ENCODE data around the gene PLOD2. TPM values are rescaled to one million over a fixed set of nuclear protein-coding genes. Genes with fewer than 3 reads are reported as not detected.

Gene PLOD2
- total and polyA plus RNA-seq, 2 of the 8 experiments (the other 6 are each of a cell fraction or from before 2014, with no cell fraction given), result 4.0 to 28.7 TPM

- no peak overlapping the region for H3K56ac ChIP-seq (replicated peaks; ENCODE audit: insufficient read length, low read depth, low read length)
- FAIRE-seq (no peak), DNase-seq (ENCODE audit: low read depth in 1 of 2, low spot score in 2 of 2) (no peak)
- H2BK20ac ChIP-seq (ENCODE audit: low read length), result no peak overlapping the region
- H2BK12ac ChIP-seq (ENCODE audit: low read depth, low read length), result no peak overlapping the region
- 0 out of 7 replicates have a peak, but pooled peaks cover 0 to 2% (median 0%) of the 10 kb centered on the region in 4 experiments for H3K4me1 ChIP-seq (replicated peaks in 1 of 4; ENCODE audit: control insufficient read depth in 3 of 4, insufficient read depth in 4 of 4, low read length in 3 of 4)
- H3K4ac ChIP-seq (replicated peaks; ENCODE audit: insufficient read length, low read depth, low read length), result no peak overlapping the region
- no peak overlapping the region for H3K18ac ChIP-seq (ENCODE audit: extremely low read depth, low read length)
- no peak overlapping the region for H2AK5ac ChIP-seq (ENCODE audit: low read depth, low read length)
- H3K23ac ChIP-seq (ENCODE audit: insufficient read length), result no peak overlapping the region
- no peaks in the 10 kb centered on the region for H3K79me1 ChIP-seq (ENCODE audit: low read depth, low read length)
- H3K4me2 ChIP-seq (ENCODE audit: insufficient read depth in 1 of 2, low read depth in 2 of 2, low read length in 2 of 2), result no peak overlapping the region
- H3K14ac ChIP-seq (ENCODE audit: insufficient read length), result no peak overlapping the region
- H4K91ac ChIP-seq (replicated peaks; ENCODE audit: insufficient read length, low read length), result no peak overlapping the region
- no peaks in the 10 kb centered on the region for H4K20me1 ChIP-seq (replicated peaks in 1 of 2; ENCODE audit: control insufficient read depth in 1 of 2, insufficient read depth in 2 of 2, low read length in 2 of 2)
- no peaks in the 10 kb centered on the region for H3K36me3 ChIP-seq (ENCODE audit: control insufficient read depth in 2 of 4, insufficient read depth in 4 of 4, low read length in 3 of 4)
- CTCF ChIA-PET (ENCODE audit: partially characterized antibody), result interaction anchor here (0.6 to 1.2 kb wide), 2 partner anchors 13 to 66 kb away, joined by 3 to 4 read pairs; no protein-coding TSS in a partner anchor
- no peaks in the 10 kb centered on the region for H3K23me2 ChIP-seq (ENCODE audit: low read depth, low read length)
- H3K9ac ChIP-seq (replicated peaks in 1 of 4; ENCODE audit: extremely low read depth in 1 of 4, low read depth in 3 of 4, low read length in 3 of 4), result no peak overlapping the region
- H3K4me3 ChIP-seq (ENCODE audit: extremely low read depth in 1 of 4, insufficient read depth in 2 of 4, low read depth in 3 of 4, low read length in 4 of 4), result no peak overlapping the region
- H2BK120ac ChIP-seq (replicated peaks; ENCODE audit: low read depth, low read length), result no peak overlapping the region
- WGBS, 2 experiments (ENCODE audit: extremely low coverage in 1 of 2, insufficient coverage in 1 of 2, insufficient read length in 1 of 2, insufficient replicate concordance in 2 of 2, low coverage in 1 of 2, low lambda C conversion rate in 2 of 2, missing lambda C conversion rate in 1 of 2), result 85% methylated on average over 5 of the region's 6 CpGs; no CpG with 5 or more reads in 1 of the 2 experiments
- no peak overlapping the region for H2BK5ac ChIP-seq (ENCODE audit: low read depth, low read length)
- no peaks in the 10 kb centered on the region for H3K27me3 ChIP-seq (replicated peaks in 1 of 4; ENCODE audit: control insufficient read depth in 3 of 4, extremely low read depth in 1 of 4, insufficient read depth in 3 of 4, low read length in 3 of 4)
- no peak overlapping the region for H3K27ac ChIP-seq (ENCODE audit: low read depth, low read length)
- TF ChIP-seq SAP30 (IDR thresholded peaks at IDR 0.05; ENCODE audit: insufficient read depth, insufficient replicate concordance, low read length) (no peak), SIX5 (IDR thresholded peaks at IDR 0.05; ENCODE audit: low read depth, low read length) (no peak), BRCA1 (IDR thresholded peaks at IDR 0.05; ENCODE audit: low read depth, low read length) (no peak), TAF7 (optimal IDR thresholded peaks at IDR 0.05; ENCODE audit: borderline replicate concordance, low read depth, low read length) (no peak), CBX5 (IDR thresholded peaks at IDR 0.05; ENCODE audit: low read depth, low read length) (no peak), RFX5 (IDR thresholded peaks at IDR 0.05; ENCODE audit: borderline replicate concordance, low read depth, low read length) (no peak), BCL11A (IDR thresholded peaks at IDR 0.05; ENCODE audit: low read depth in 2 of 2, low read length in 2 of 2) (no peak), SIRT6 (IDR thresholded peaks at IDR 0.05; ENCODE audit: low read length) (no peak)
- TF ChIP-seq, protein P1, sequence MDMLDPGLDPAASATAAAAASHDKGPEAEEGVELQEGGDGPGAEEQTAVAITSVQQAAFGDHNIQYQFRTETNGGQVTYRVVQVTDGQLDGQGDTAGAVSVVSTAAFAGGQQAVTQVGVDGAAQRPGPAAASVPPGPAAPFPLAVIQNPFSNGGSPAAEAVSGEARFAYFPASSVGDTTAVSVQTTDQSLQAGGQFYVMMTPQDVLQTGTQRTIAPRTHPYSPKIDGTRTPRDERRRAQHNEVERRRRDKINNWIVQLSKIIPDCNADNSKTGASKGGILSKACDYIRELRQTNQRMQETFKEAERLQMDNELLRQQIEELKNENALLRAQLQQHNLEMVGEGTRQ (IDR thresholded peaks at IDR 0.05; ENCODE audit: low read length), result no peak
- H3K79me2 ChIP-seq (ENCODE audit: control insufficient read depth in 1 of 2, insufficient read depth in 2 of 2, low read length in 2 of 2), result no peaks in the 10 kb centered on the region
- no peak overlapping the region for H4K5ac ChIP-seq (ENCODE audit: insufficient read length, low read depth, low read length)
- H2AFZ ChIP-seq (ENCODE audit: low read length), result no peak overlapping the region
- no peaks in the 10 kb centered on the region for H3K9me3 ChIP-seq (ENCODE audit: insufficient read depth in 2 of 2, low read depth in 1 of 2, low read length in 1 of 2)
- H4K8ac ChIP-seq (ENCODE audit: extremely low read depth, insufficient read depth, low read length), result no peak overlapping the region
- no peak overlapping the region for H2BK15ac ChIP-seq (ENCODE audit: low read length)
- POLR2A ChIA-PET (ENCODE audit: partially characterized antibody), result no interaction called here
Measured at GRCh38 chr3:146052791-146053310, 108.1 kb downstream of the PLOD2 start.

Measured in H1 (cell line).